HepG2 (cell line): Measurements from ENCODE around the gene KMT2A. TPM values are rescaled to one million over a fixed set of nuclear protein-coding genes. Genes with fewer than 3 reads are reported as not detected.

Source experiments
- CEBPG ChIP-seq: IDR thresholded peaks from 2 replicates; pipeline ENCODE4 v1.6.1; 2016
- HNRNPUL1 ChIP-seq: fragments of 200-400 bp; formaldehyde crosslinking; IDR thresholded peaks from 2 replicates; pipeline ENCODE4 v1.6.1; 2017; ENCODE audit warnings: low read depth, mild to moderate bottlenecking, low read length, moderate library complexity
- ISL2 ChIP-seq: sonication (generic); formaldehyde crosslinking; IDR thresholded peaks from 2 replicates; pipeline ENCODE4 v1.5.0; 2020; ENCODE audit warnings: missing genetic modification reagents
- PRPF4 ChIP-seq: fragments of 200-400 bp; formaldehyde crosslinking; IDR thresholded peaks from 2 replicates; pipeline ENCODE4 v1.6.1; 2016; ENCODE audit warnings: low read length, low read depth; ENCODE audit not compliant: poor library complexity, severe bottlenecking
- RORA ChIP-seq: sonication (generic); formaldehyde crosslinking; IDR thresholded peaks from 2 replicates; pipeline ENCODE4 v1.5.0; 2020; ENCODE audit warnings: mild to moderate bottlenecking, missing genetic modification reagents, moderate library complexity
- SP2 ChIP-seq: sonication (generic); formaldehyde crosslinking; IDR thresholded peaks from 2 replicates; pipeline ENCODE4 v1.5.1; 2020; ENCODE audit warnings: mild to moderate bottlenecking, missing genetic modification reagents
- ZC3H4 ChIP-seq: sonication (generic); formaldehyde crosslinking; IDR thresholded peaks from 2 replicates; pipeline ENCODE4 v1.4.0; 2020; ENCODE audit warnings: missing genetic modification reagents, borderline replicate concordance
- ZFP36 ChIP-seq: fragments of 150-350 bp; IDR thresholded peaks from 2 replicates; pipeline ENCODE4 v1.6.1; 2018; ENCODE audit warnings: borderline replicate concordance, low read length, low read depth; ENCODE audit not compliant: partially characterized antibody
- ZNF124 ChIP-seq: sonication (generic); formaldehyde crosslinking; IDR thresholded peaks from 2 replicates; pipeline ENCODE4 v1.4.0; 2020; ENCODE audit warnings: missing genetic modification reagents
- ZNF160 ChIP-seq: sonication (generic); formaldehyde crosslinking; IDR thresholded peaks from 2 replicates; pipeline ENCODE4 v1.8.0; 2022; ENCODE audit warnings: mild to moderate bottlenecking, inconsistent platforms, missing genetic modification reagents
- ZNF367 ChIP-seq: sonication (generic); formaldehyde crosslinking; IDR thresholded peaks from 2 replicates; pipeline ENCODE4 v1.4.0; 2020; ENCODE audit warnings: missing genetic modification reagents, borderline replicate concordance
- ZNF607 ChIP-seq: sonication (generic); formaldehyde crosslinking; IDR thresholded peaks from 2 replicates; pipeline ENCODE4 v1.5.1; 2020; ENCODE audit warnings: missing genetic modification reagents, mild to moderate bottlenecking, borderline replicate concordance
- ZNF614 ChIP-seq: IDR thresholded peaks from 2 replicates; pipeline ENCODE4 v1.6.1; 2018; ENCODE audit warnings: missing biosample characterization, missing genetic modification reagents, inconsistent platforms, borderline replicate concordance
- polyA plus RNA-seq, 8 experiments: library from polyadenylated mRNA; depleted of rRNA in 3 of 8; stranded (reverse) in 7 of 8; unstranded in 1 of 8; fragments of >200 nt; fragmentation: Illumina TruSeq in 4 of 8; extraction: Trizol in 4 of 8; gene quantifications; 2 replicates each; pipeline versions ENCODE4 v1.2.1 to v1.2.3, GENCODE V29; 2011 to 2016; ENCODE audit warnings: low read depth in 4 of 8, missing spikeins in 1 of 8, mixed read lengths in 1 of 8; ENCODE audit not compliant: insufficient read depth in 1 of 8
- total RNA-seq, 5 experiments: library from RNA; depleted of rRNA; stranded (reverse); fragments of >200 nt; fragmentation: Illumina TruSeq; extraction: Trizol; gene quantifications; 2 replicates each; pipeline ENCODE4 v1.2.3, GENCODE V29; 2016; ENCODE audit warnings: low read depth in 1 of 5
- TF ChIP-seq, protein P1 (sequence below): IDR thresholded peaks from 2 replicates; pipeline ENCODE4 v1.6.1; 2016; ENCODE audit warnings: missing biosample characterization, missing genetic modification reagents, low read depth
- TF ChIP-seq, protein P2 (sequence below): sonication (generic); formaldehyde crosslinking; IDR thresholded peaks from 2 replicates; pipeline ENCODE4 v1.5.0; 2020; ENCODE audit warnings: mild to moderate bottlenecking, missing genetic modification reagents
- TF ChIP-seq, protein P3 (sequence below), 2 experiments: fragments of 450-650 bp in 1 of 2; sonication (generic) in 1 of 2; formaldehyde crosslinking; IDR thresholded peaks; 2 replicates each; pipeline versions ENCODE4 v1.5.0 to v1.8.0; 2020 to 2022; ENCODE audit warnings: mild to moderate bottlenecking in 1 of 2, missing genetic modification reagents in 1 of 2
- TF ChIP-seq, protein P4 (sequence below): sonication (generic); formaldehyde crosslinking; IDR thresholded peaks from 2 replicates; pipeline ENCODE4 v1.4.0; 2020; ENCODE audit warnings: mild to moderate bottlenecking, missing genetic modification reagents, borderline replicate concordance

KMT2A gene
- total and polyA plus RNA-seq, 2 of the 13 experiments (the other 11 are each of a cell fraction or from before 2014, with no cell fraction given), result 12.4 to 20.0 TPM

DNA sequence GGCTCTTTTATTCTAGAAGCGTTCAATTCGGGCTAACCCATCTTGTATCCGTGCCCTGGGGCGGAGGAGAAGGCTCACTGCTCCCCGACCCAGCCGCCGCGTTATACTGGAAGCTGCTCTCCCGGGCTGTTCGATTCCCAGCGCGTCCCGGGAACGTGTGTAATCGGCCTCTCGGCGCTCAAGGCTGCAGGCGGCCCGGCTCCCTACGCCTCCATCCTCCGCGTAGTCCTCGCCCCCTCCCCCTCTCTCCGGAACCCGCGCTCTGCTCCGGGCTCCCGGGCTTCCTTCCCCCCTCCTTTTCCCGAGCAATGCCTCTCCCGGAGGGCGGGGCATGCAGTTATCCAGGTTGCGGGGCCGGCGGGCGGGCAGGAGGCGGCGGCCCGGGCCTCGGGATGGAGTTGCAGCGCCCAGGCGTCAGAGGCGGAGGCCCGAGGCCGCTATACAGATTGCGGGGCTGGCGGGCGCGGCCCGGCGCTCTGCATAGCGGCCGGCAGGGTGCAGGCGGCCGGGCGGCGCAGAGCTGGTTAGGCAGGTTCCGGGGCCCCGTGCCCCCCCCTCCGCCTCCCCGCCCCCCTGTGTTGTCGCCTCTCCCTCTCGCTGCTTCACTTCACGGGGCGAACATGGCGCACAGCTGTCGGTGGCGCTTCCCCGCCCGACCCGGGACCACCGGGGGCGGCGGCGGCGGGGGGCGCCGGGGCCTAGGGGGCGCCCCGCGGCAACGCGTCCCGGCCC, at the start of gene KMT2A (continued):
- TF ChIP-seq, protein P1, sequence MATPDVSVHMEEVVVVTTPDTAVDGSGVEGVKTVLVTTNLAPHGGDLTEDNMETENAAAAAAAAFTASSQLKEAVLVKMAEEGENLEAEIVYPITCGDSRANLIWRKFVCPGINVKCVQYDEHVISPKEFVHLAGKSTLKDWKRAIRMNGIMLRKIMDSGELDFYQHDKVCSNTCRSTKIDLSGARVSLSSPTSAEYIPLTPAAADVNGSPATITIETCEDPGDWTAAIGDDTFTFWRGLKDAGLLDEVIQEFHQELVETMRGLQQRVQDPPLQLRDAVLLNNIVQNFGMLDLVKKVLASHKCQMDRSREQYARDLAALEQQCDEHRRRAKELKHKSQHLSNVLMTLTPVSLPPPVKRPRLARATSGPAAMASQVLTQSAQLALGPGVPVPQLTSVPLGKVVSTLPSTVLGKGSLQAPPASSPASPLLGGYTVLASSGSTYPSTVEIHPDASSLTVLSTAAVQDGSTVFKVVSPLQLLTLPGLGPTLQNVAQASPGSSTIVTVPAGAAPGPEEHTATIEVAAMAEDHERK (CRISPR knock-in tag), result no peak
- TF ChIP-seq ZNF607 (CRISPR knock-in tag), result 0 out of 2 replicates have a peak, but pooled peaks have one; percentile 30
- no peak for TF ChIP-seq ZFP36
- TF ChIP-seq, protein P2, sequence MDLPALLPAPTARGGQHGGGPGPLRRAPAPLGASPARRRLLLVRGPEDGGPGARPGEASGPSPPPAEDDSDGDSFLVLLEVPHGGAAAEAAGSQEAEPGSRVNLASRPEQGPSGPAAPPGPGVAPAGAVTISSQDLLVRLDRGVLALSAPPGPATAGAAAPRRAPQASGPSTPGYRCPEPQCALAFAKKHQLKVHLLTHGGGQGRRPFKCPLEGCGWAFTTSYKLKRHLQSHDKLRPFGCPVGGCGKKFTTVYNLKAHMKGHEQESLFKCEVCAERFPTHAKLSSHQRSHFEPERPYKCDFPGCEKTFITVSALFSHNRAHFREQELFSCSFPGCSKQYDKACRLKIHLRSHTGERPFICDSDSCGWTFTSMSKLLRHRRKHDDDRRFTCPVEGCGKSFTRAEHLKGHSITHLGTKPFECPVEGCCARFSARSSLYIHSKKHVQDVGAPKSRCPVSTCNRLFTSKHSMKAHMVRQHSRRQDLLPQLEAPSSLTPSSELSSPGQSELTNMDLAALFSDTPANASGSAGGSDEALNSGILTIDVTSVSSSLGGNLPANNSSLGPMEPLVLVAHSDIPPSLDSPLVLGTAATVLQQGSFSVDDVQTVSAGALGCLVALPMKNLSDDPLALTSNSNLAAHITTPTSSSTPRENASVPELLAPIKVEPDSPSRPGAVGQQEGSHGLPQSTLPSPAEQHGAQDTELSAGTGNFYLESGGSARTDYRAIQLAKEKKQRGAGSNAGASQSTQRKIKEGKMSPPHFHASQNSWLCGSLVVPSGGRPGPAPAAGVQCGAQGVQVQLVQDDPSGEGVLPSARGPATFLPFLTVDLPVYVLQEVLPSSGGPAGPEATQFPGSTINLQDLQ (CRISPR knock-in tag), result 0 out of 2 replicates have a peak, but pooled peaks have one; percentile 37
- peak; percentile 61; the same call in 1 of the 2 replicates for TF ChIP-seq ISL2
- TF ChIP-seq, protein P3, sequence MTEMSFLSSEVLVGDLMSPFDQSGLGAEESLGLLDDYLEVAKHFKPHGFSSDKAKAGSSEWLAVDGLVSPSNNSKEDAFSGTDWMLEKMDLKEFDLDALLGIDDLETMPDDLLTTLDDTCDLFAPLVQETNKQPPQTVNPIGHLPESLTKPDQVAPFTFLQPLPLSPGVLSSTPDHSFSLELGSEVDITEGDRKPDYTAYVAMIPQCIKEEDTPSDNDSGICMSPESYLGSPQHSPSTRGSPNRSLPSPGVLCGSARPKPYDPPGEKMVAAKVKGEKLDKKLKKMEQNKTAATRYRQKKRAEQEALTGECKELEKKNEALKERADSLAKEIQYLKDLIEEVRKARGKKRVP (CRISPR knock-in tag; IDR thresholded peaks at IDR 0.05), result peak in 1 of 2 experiments; percentile 23; a peak in 1 of 4 replicates
- no peak; the same call in 1 of the 2 replicates for TF ChIP-seq ZNF160
- TF ChIP-seq RORA (CRISPR knock-in tag), result no peak
- no peak for TF ChIP-seq CEBPG (CRISPR knock-in tag)
- TF ChIP-seq ZNF614 (CRISPR knock-in tag), result no peak
- no peak for TF ChIP-seq ZNF367
- TF ChIP-seq SP2, result peak; percentile 24; the same call in 1 of the 2 replicates
- TF ChIP-seq ZNF124 (CRISPR knock-in tag), result 0 out of 2 replicates have a peak, but pooled peaks have one; percentile 59
- TF ChIP-seq, protein P4, sequence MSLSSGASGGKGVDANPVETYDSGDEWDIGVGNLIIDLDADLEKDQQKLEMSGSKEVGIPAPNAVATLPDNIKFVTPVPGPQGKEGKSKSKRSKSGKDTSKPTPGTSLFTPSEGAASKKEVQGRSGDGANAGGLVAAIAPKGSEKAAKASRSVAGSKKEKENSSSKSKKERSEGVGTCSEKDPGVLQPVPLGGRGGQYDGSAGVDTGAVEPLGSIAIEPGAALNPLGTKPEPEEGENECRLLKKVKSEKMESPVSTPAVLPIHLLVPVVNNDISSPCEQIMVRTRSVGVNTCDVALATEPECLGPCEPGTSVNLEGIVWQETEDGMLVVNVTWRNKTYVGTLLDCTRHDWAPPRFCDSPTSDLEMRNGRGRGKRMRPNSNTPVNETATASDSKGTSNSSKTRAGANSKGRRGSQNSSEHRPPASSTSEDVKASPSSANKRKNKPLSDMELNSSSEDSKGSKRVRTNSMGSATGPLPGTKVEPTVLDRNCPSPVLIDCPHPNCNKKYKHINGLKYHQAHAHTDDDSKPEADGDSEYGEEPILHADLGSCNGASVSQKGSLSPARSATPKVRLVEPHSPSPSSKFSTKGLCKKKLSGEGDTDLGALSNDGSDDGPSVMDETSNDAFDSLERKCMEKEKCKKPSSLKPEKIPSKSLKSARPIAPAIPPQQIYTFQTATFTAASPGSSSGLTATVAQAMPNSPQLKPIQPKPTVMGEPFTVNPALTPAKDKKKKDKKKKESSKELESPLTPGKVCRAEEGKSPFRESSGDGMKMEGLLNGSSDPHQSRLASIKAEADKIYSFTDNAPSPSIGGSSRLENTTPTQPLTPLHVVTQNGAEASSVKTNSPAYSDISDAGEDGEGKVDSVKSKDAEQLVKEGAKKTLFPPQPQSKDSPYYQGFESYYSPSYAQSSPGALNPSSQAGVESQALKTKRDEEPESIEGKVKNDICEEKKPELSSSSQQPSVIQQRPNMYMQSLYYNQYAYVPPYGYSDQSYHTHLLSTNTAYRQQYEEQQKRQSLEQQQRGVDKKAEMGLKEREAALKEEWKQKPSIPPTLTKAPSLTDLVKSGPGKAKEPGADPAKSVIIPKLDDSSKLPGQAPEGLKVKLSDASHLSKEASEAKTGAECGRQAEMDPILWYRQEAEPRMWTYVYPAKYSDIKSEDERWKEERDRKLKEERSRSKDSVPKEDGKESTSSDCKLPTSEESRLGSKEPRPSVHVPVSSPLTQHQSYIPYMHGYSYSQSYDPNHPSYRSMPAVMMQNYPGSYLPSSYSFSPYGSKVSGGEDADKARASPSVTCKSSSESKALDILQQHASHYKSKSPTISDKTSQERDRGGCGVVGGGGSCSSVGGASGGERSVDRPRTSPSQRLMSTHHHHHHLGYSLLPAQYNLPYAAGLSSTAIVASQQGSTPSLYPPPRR (CRISPR knock-in tag), result peak; percentile 61
- TF ChIP-seq ZC3H4 (CRISPR knock-in tag), result 0 out of 2 replicates have a peak, but pooled peaks have one; percentile 1
- peak; percentile 81 for TF ChIP-seq PRPF4
- 0 out of 2 replicates have a peak, but pooled peaks have one; percentile 75 for TF ChIP-seq HNRNPUL1
